Endothelial cell of umbilical vein (primary cell): Measurements from ENCODE around the gene PHF1.

Experiments
- CTCF ChIP-seq, 2 donors: IDR thresholded peaks; 1 replicate in 1 of 2; 2 replicates in 1 of 2; pipeline ENCODE4 v1.5.1; 2011; ENCODE audit warnings: low read length in 2 of 2, mild to moderate bottlenecking in 2 of 2, moderate library complexity in 2 of 2, control low read depth in 1 of 2, inconsistent platforms in 1 of 2, low read depth in 1 of 2; ENCODE audit not compliant: insufficient read depth in 1 of 2; ENCODE audit errors: extremely low read depth in 1 of 2
- EZH2 ChIP-seq: IDR thresholded peaks from 2 replicates; pipeline ENCODE4 v1.6.1; 2012; ENCODE audit warnings: borderline replicate concordance, low read depth, mild to moderate bottlenecking, moderate library complexity, low read length, inconsistent platforms; ENCODE audit not compliant: severe bottlenecking
- GATA2 ChIP-seq: IDR thresholded peaks from 2 replicates; pipeline ENCODE4 v1.7.0; 2011; ENCODE audit warnings: low read depth, mild to moderate bottlenecking, moderate library complexity, mixed read lengths, low read length; ENCODE audit not compliant: insufficient read length, insufficient read depth
- MAX ChIP-seq: IDR thresholded peaks from 2 replicates; pipeline ENCODE4 v1.6.1; 2011; ENCODE audit not compliant: insufficient read depth, insufficient read length
- POLR2A ChIP-seq: IDR thresholded peaks from 2 replicates; pipeline ENCODE4 v1.6.1; 2012; ENCODE audit warnings: low read depth, mild to moderate bottlenecking, control low read depth, low read length
- POLR2AphosphoS5 ChIP-seq: IDR thresholded peaks from 2 replicates; pipeline ENCODE4 v1.6.1; 2012; ENCODE audit warnings: low read depth, mild to moderate bottlenecking, control low read depth, low read length, moderate library complexity; ENCODE audit not compliant: insufficient read depth

GRCh38 chr6:33372526-33373123 lies 38.2 kb upstream of the PHF1 start:
- TF ChIP-seq POLR2A, result no peak
- no peak for TF ChIP-seq CTCF (IDR thresholded peaks at IDR 0.05; ENCODE audit: extremely low read depth in 1 of 2, insufficient read depth in 1 of 2, low read depth in 1 of 2, low read length in 2 of 2)
- no peak for TF ChIP-seq POLR2AphosphoS5
- no peak for TF ChIP-seq EZH2
- TF ChIP-seq MAX, result no peak
- no peak for TF ChIP-seq GATA2
